Testis (tissue), 2 donors: ENCODE measurements around the gene POGZ.

Experiments
- POLR2A ChIP-seq: fragments of 450-650 bp; IDR thresholded peaks from one replicate; pipeline ENCODE4 v1.6.1; 2017; ENCODE audit warnings: antibody characterized with exemption, mild to moderate bottlenecking, moderate library complexity
- TF ChIP-seq, protein P1 (sequence below), 3 experiments: fragments of 450-650 bp in 2 of 3; fragments of 200-600 bp in 1 of 3; sonication (generic) in 1 of 3; IDR thresholded peaks; one replicate each; pipeline ENCODE4 v1.5.1; 2016 to 2019; ENCODE audit warnings: antibody characterized with exemption in 3 of 3, mild to moderate bottlenecking in 2 of 3, moderate library complexity in 1 of 3

DNA sequence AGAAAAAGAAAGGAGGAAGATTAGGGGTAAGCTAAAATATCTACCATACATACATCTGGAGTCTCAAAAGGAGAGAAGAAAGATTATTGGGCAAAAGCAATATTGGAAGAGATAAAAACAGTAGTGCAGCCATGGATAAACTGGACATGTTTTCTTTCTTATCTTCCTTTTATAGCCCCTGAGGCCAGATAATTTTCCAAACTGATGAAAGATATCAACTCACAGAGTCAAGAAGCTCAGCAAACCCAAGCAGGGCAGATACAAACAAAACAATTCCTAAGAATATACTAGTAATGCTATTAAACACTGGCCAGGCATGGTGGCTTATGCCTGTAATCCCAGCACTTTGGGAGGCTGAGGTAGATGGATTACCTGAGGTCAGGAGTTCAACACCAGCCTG lies 65.7 kb downstream of the POGZ start:
- TF ChIP-seq, protein P1, sequence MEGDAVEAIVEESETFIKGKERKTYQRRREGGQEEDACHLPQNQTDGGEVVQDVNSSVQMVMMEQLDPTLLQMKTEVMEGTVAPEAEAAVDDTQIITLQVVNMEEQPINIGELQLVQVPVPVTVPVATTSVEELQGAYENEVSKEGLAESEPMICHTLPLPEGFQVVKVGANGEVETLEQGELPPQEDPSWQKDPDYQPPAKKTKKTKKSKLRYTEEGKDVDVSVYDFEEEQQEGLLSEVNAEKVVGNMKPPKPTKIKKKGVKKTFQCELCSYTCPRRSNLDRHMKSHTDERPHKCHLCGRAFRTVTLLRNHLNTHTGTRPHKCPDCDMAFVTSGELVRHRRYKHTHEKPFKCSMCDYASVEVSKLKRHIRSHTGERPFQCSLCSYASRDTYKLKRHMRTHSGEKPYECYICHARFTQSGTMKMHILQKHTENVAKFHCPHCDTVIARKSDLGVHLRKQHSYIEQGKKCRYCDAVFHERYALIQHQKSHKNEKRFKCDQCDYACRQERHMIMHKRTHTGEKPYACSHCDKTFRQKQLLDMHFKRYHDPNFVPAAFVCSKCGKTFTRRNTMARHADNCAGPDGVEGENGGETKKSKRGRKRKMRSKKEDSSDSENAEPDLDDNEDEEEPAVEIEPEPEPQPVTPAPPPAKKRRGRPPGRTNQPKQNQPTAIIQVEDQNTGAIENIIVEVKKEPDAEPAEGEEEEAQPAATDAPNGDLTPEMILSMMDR (IDR thresholded peaks at IDR 0.05), result no peak
- TF ChIP-seq POLR2A, result no peak
